ENCODE results near the gene YES1. TPM values are rescaled to one million over a fixed set of nuclear protein-coding genes. Genes with fewer than 3 reads are reported as not detected.

YES1 gene
- total and polyA plus RNA-seq, 2 donors (not counting 3 experiments of a cell fraction or from before 2014, with no cell fraction given), result 16.5 to 92.3 TPM

GRCh38 chr18:773980-774624 lies 37.9 kb downstream of the YES1 start:
- ChIA-PET CTCF (no interaction called here), POLR2A (no interaction called here)
- intact Hi-C loops (cut with micrococcal nuclease), result no loop called here
- H3K36me3 ChIP-seq (ENCODE audit: control insufficient read depth in 2 of 2, extremely low read depth in 1 of 2, insufficient read depth in 2 of 2, low read length in 2 of 2), result no peaks in the 10 kb centered on the region
- peaks cover 44% of the 10 kb centered on the region for H3K4me1 ChIP-seq (ENCODE audit: control insufficient read depth, extremely low read depth, insufficient read depth, low read length)
- no peak for TF ChIP-seq CTCF (IDR thresholded peaks at IDR 0.05; ENCODE audit: extremely low read depth in 1 of 2, insufficient read depth in 1 of 2, low read depth in 1 of 2, low read length in 2 of 2)
- no peak for TF ChIP-seq JUN (IDR thresholded peaks at IDR 0.05; ENCODE audit: borderline replicate concordance, insufficient read depth, insufficient read length, low read depth)
- no peak for TF ChIP-seq GATA2 (IDR thresholded peaks at IDR 0.05; ENCODE audit: insufficient read depth, insufficient read length, low read depth, low read length)
- no peak for TF ChIP-seq MAX (IDR thresholded peaks at IDR 0.05; ENCODE audit: insufficient read depth, insufficient read length)
- TF ChIP-seq FOS (IDR thresholded peaks at IDR 0.05; ENCODE audit: borderline replicate concordance, insufficient read depth, low read length), result no peak
- no peak for TF ChIP-seq POLR2AphosphoS5 (IDR thresholded peaks at IDR 0.05; ENCODE audit: insufficient read depth, low read depth, low read length)
- no peak for TF ChIP-seq POLR2A (IDR thresholded peaks at IDR 0.05; ENCODE audit: low read depth, low read length)
- no peak for TF ChIP-seq MYC (IDR thresholded peaks at IDR 0.05; ENCODE audit: low read depth, low read length)
- TF ChIP-seq EZH2 (IDR thresholded peaks at IDR 0.05; ENCODE audit: borderline replicate concordance, low read depth, low read length, severe bottlenecking), result no peak
- H3K9me3 ChIP-seq (replicated peaks; ENCODE audit: control insufficient read depth, insufficient read depth, low read length), result no peaks in the 10 kb centered on the region
- no peak overlapping the region for H3K27ac ChIP-seq (ENCODE audit: insufficient read depth, low read depth, low read length)
- H4K20me1 ChIP-seq (replicated peaks; ENCODE audit: control insufficient read depth, extremely low read depth, insufficient read depth, low read length), result no peaks in the 10 kb centered on the region
- H3K9me1 ChIP-seq (replicated peaks; ENCODE audit: control insufficient read depth, extremely low read depth, insufficient read depth, low read length), result no peaks in the 10 kb centered on the region
- no peaks in the 10 kb centered on the region for H3K27me3 ChIP-seq (ENCODE audit: control insufficient read depth in 2 of 2, insufficient read depth in 2 of 2, low read length in 2 of 2)
- DNase-seq (ENCODE audit: low read depth, low spot score), result no peak
- H3K4me2 ChIP-seq (ENCODE audit: insufficient read depth, low read length), result no peak overlapping the region
- no peak overlapping the region for H3K9ac ChIP-seq (replicated peaks; ENCODE audit: extremely low read depth, insufficient read depth, low read length)
- no TSS peak for BruUV-seq (replicated peaks)
- dilution Hi-C loops (cut with MboI; ENCODE audit: extremely low pct_ligation_motif_present, low sequenced_read_pairs), result no loop called here
- no peak overlapping the region for H3K4me3 ChIP-seq (replicated peaks in 1 of 3; ENCODE audit: insufficient read depth in 1 of 3, low read depth in 1 of 3, low read length in 3 of 3)
- FAIRE-seq, result no peak
- H3K79me2 ChIP-seq (ENCODE audit: control insufficient read depth, insufficient read depth, low read length), result peaks cover 91% of the 10 kb centered on the region
- H2AFZ ChIP-seq (ENCODE audit: low read depth, low read length), result no peak overlapping the region

Data from endothelial cell of umbilical vein (primary cell).